M059J (cell line): Measurements from ENCODE around the gene BNC2. TPM values are rescaled to one million over a fixed set of nuclear protein-coding genes. Genes with fewer than 3 reads are reported as not detected.
A peak's percentile ranks its signal among the peaks of the same experiment; 100 is the strongest.

Source experiments
- DNase-seq: peaks from one replicate; pipeline ENCODE4 v3.0.0-alpha.2; 2012; ENCODE audit warnings: low read depth
- total RNA-seq: library from RNA; depleted of rRNA; stranded (reverse); fragments of >200 nt; shearing (Covaris generic); gene quantifications from 2 replicates; pipeline ENCODE4 v1.2.3, GENCODE V29; 2014

BNC2 gene
- total RNA-seq, 1 experiment from 2014 or later: 7.0 TPM

GRCh38 chr9:16598316-16598715, 272.2 kb downstream of the BNC2 start:
- DNase-seq: no peak

GRCh38 chr9:16597136-16597535, 273.3 kb downstream of the BNC2 start:
- no peak for DNase-seq

GRCh38 chr9:16595227-16595626, 275.2 kb downstream of the BNC2 start:
- DNase-seq: no peak

- no peak for DNase-seq
Observed at GRCh38 chr9:16594787-16595186, 275.7 kb downstream of the BNC2 start.

GRCh38 chr9:16593746-16594145, 276.7 kb downstream of the BNC2 start:
- DNase-seq: no peak

- no peak for DNase-seq
Observed at GRCh38 chr9:16591092-16591491, 279.4 kb downstream of the BNC2 start.

GRCh38 chr9:16585591-16585990, 284.9 kb downstream of the BNC2 start:
- DNase-seq: no peak

- no peak for DNase-seq
Observed at GRCh38 chr9:16579872-16580432, 290.5 kb downstream of the BNC2 start.

- DNase-seq: no peak
Observed at GRCh38 chr9:16575986-16576245, 294.6 kb downstream of the BNC2 start.

- DNase-seq: peak; percentile 47
Observed at GRCh38 chr9:16575142-16575985, 295.1 kb downstream of the BNC2 start.

GRCh38 chr9:16572005-16572734, 298.3 kb downstream of the BNC2 start:
- no peak for DNase-seq

GRCh38 chr9:16571127-16571802, 299.2 kb downstream of the BNC2 start:
- no peak for DNase-seq

GRCh38 chr9:16563446-16563845, 307.0 kb downstream of the BNC2 start:
- no peak for DNase-seq

- peak; percentile 40 for DNase-seq
Observed at GRCh38 chr9:16561121-16561520, 309.3 kb downstream of the BNC2 start.

GRCh38 chr9:16559418-16560188, 310.9 kb downstream of the BNC2 start:
- no peak for DNase-seq

GRCh38 chr9:16555802-16556201, 314.7 kb downstream of the BNC2 start:
- DNase-seq: no peak

GRCh38 chr9:16553869-16554540, 316.5 kb downstream of the BNC2 start:
- DNase-seq: no peak

GRCh38 chr9:16552252-16552651, 318.2 kb downstream of the BNC2 start:
- no peak for DNase-seq

- no peak for DNase-seq
Observed at GRCh38 chr9:16551692-16552091, 318.8 kb downstream of the BNC2 start.

- no peak for DNase-seq
Observed at GRCh38 chr9:16545639-16546038, 324.8 kb downstream of the BNC2 start.

GRCh38 chr9:16544842-16545241, 325.6 kb downstream of the BNC2 start:
- DNase-seq: no peak
